ENCODE measurements around the gene TREX2.

TREX2 gene

GRCh38 chrX:153435845-153436244, 10.0 kb downstream of the TREX2 start:
- no peak for DNase-seq (ENCODE audit: low read depth in 1 of 2, low spot score in 1 of 2)

- no peak for DNase-seq (ENCODE audit: low read depth in 1 of 2, low spot score in 1 of 2)
Observed at GRCh38 chrX:153434801-153435200, 11.1 kb downstream of the TREX2 start.

- no peak for DNase-seq (ENCODE audit: low read depth in 1 of 2, low spot score in 1 of 2)
Observed at GRCh38 chrX:153433781-153434285, 12.0 kb downstream of the TREX2 start.

GRCh38 chrX:153433161-153433680, 12.6 kb downstream of the TREX2 start:
- no peak for DNase-seq (ENCODE audit: low read depth in 1 of 2, low spot score in 1 of 2)

GRCh38 chrX:153430796-153431195, 15.1 kb downstream of the TREX2 start:
- no peak for DNase-seq (ENCODE audit: low read depth in 1 of 2, low spot score in 1 of 2)

- no peak for DNase-seq (ENCODE audit: low read depth in 1 of 2, low spot score in 1 of 2)
Observed at GRCh38 chrX:153426204-153426603, 19.7 kb downstream of the TREX2 start.

DNA sequence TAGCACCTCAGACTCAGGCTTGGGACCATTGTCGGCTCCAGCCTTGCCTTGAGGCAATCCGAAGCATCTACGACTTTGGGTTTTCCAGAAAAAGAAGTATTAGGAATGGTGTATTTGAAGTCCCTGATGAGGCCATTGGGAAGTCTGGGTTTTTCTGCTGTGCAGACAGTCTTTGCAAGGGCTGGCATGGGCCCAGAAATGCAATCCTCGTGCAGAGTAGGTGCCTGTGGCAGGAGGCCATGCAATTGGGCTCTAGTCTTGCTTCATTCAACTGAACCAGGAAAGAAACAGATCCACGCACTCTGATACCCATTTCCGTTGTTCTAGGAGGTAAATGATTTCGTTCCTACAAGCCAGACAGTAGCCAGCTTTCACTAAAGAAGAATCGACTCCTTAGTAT, 22.2 kb downstream of the TREX2 start:
- DNase-seq (ENCODE audit: low read depth in 1 of 2, low spot score in 1 of 2) = no peak

DNA sequence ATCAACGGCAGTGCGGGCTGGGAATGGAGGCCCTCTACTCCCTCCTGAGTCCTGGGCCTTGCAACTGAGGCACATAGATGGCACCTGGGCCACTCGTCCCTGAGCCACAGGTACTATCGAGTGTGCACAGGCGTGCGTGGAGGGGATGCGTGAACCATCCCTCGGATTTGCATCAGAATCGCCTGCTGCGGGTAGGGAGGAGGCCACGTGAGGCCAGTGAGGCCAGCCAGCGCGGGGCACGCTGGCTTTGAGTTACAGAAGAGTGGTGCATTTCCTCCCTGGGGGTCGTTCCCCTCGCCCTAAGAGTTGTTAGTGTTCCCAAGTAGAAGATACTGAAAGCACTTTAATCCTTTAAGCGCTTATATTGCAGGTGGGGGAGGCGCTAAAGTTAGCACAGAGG, 24.0 kb downstream of the TREX2 start:
- no peak for DNase-seq (ENCODE audit: low read depth in 1 of 2, low spot score in 1 of 2)

DNA sequence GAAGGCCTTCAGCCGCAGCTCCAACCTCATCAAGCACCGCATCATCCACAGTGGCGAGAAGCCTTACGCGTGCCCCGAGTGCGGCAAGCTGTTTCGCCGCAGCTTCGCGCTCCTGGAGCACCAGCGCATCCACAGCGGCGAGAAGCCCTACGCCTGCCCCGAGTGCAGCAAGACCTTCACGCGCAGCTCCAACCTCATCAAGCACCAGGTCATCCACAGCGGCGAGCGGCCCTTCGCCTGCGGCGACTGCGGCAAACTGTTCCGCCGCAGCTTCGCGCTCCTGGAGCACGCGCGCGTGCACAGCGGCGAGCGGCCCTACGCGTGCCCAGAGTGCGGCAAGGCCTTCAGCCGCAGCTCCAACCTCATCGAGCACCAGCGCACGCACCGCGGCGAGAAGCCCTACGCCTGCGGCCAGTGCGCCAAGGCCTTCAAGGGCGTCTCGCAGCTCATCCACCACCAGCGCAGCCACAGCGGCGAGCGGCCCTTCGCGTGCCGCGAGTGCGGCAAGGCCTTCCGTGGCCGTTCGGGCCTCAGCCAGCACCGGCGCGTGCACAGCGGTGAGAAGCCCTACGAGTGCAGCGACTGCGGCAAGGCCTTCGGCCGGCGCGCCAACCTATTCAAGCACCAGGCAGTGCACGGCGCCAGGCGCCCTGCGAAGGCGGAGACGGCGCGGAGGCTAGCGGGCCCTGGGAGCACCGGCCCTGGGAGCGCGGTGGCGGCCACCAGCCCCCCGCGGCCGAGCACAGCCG, 24.8 kb downstream of the TREX2 start:
- DNase-seq (ENCODE audit: low read depth in 1 of 2, low spot score in 1 of 2) = no peak

GRCh38 chrX:153417637-153418036, 28.2 kb downstream of the TREX2 start:
- DNase-seq (ENCODE audit: low read depth in 1 of 2, low spot score in 1 of 2) = no peak

DNA sequence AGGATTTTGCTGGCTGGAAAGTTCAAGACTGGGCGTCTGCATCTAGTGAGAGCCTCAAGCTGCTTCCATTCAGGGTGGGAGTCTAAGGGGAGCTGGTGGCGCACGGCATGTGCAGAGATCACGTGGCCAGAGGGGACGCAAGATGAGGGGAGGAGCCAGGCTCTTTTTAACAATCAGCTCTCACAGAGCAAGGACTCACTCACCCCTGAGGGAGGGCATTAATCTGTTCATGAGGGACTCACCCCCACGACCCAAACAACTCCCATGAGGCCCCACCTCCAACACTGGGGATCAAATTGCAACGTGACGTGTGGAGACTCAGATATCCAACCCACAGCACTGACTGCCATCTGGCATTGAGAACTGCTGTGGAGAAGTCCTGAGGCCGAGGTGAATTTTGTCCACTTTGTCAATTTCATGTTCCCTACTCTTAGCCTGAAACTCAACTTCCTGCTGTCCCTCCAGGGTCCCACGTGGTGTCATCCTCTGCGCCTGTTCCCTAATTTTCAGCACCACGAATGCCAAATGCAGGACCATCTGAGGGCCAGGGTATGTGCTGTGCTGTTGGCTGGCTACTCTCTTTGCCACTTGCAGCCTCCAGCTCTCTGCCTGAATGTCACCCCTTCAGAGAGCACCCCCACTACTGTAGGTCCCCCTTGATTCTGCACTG, 28.9 kb downstream of the TREX2 start:
- no peak for DNase-seq (ENCODE audit: low read depth in 1 of 2, low spot score in 1 of 2)

DNA sequence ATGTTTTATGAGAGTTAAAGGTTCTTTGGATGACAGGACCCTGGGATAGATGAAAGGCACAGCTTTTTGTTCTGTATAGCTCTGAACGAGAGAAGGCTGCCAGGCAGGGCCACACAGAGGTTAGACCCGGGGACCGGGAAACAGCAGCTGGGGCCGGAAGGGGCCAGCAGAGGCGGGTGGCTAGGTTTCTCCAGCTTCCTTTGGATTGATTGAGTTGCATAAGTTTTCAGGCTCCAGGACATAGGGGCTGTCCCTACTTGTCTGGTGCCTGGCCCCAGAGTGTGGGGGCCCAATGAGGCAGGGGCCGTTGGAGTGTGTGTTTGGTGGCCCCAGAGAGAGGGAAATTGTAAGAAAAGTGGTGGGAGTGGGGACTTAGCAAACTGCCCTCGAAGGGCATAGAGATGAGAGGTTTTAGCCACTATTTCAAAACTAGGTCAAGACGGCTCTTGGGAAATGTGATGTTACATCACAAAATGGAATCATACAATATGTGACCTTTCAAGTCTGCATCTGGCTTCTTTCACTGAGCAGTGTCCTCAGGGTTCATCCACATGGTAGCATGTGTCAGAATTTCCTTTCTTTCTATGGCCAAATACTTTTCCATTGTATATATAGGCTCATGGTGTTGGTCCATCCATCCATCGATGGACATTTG, 30.9 kb downstream of the TREX2 start:
- DNase-seq (ENCODE audit: low read depth in 1 of 2, low spot score in 1 of 2) = no peak

DNA sequence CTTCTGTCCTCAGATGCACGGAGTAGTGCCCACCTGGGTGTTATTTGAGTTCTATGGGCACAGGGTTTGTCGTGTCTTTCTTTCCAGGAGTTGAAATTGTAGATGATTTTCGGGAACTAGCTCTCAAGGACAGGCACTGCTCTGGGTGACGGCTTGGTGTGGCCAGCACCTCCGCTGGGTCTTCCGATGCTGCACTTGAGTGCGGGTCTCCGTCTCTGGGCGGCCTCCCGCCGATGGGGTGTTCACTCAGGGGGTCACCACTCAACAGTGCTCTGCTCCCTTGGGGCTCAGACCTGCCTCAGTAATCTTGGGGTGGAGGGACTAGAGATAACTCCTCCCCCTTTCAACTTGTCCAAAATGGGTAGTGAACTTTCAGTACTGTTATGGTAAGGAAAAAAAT, 32.1 kb downstream of the TREX2 start:
- DNase-seq (ENCODE audit: low read depth in 1 of 2, low spot score in 1 of 2) = no peak

DNA sequence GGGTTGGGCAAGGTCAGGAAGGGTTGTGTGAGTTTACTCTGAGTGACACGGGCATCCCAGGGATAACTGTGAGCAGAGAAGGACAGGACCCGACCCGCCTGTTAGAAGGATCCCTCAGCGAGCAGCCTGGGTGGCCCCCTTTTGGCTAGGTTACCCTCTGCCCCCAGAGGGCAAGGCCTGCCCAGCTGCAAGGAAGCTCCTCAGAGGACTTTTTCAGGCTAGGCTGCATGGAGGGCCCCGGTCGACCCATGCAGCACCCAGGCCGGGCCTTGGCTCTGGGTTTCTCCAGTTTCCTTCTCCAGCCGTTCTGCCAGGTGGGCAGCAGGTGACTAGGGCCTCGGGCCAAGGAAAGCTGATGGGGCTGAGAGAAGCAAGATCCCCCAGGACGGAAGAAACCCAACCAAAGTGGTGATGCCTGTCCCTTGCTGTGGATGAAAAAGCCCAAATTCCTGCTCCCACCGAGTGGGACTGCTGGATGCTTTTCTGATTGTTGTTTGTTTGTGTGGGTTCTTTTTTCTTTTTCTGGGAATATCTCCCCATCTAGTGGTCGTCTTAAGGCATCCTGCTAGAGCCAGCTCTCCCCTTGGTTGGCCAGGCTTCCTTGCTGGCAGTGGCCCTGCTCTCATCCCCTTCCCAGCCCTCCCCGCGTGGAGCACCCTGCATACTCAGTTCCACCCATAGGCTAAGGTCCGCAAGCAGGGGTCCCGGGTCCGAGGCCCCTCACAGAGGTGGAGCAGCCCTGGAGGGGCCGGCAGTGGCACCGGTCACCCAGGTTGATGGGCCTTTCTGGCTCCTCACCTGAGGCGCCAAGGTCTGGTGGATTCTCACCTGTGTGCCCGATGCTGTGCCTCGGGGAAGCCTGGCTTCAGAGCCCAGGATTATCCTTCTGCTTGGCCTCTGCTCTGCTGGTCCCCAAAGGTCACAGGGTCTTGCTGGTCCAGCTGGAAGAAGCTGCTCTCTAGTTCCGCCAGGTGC, 32.8 kb downstream of the TREX2 start:
- DNase-seq (ENCODE audit: low read depth in 1 of 2, low spot score in 1 of 2) = no peak

DNA sequence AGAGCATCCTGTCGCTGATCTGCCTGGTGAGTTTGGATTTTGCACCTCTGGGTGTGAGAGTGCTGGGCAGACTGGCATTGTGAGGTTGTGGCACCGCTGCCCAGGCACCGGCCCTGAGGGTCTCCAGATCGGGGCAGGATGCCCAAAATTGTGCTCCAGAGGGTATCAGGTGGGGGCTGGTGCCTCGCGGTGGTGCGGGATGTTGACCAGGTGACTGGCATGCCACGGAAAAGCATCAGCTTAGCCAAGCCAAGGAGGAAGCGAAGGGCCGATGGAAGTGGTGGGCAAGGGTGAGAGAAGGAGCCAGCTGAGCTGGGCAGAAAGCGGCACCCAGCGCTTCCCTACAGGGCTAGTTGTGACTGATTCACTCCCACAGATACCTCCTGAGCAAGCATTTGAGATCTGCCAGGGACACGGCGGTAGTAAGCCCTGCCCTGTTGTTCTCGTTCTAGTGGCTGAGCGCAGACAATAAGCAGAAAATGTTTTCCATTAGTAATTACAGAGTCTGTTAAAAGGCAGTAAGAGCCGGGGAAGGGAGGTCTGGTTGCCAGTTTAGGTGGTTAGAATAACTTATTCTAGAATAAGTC, 33.8 kb downstream of the TREX2 start:
- no peak for DNase-seq (ENCODE audit: low read depth in 1 of 2, low spot score in 1 of 2)

DNA sequence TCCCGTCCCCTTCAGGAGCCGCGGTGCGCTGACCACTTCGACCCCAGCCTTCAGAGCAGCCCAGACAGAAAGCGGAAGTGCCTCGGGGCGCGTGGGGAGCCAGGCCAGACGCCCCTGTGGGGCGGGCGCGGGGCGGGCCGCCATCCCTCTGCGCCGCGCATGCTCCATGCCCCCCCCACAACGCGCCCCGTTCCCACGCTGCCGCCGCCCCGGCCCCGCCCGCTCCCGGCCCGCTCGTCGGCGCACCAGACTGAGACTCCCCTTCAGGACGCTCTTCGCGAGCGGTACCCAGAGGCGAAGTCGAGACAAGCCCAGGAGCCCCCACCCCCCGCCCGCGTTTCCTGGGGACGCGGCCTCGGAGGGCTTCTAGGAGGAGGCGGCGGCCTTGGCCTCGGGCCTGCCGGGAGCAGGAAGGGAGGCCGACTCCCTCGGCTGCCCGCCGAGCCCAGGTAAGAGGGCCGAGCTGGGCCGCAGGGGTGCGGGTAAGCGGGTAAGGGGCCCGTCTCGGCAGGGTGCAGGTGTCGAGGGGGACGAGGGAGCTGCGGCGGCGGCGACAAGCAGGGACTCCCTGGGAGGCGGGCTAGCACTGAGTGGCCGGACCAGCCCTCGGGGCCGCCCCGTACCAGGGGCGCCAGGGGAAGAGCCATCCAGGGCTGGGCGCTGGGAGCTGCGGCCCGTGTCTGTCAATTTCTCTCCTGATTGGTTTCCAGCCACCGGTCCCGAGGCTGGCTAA, 34.4 kb downstream of the TREX2 start, which contains the start of gene ZFP92:
ZFP92 (plus strand) TSS at position 218 of the 733 bp plus-strand sequence. CDS start 6,851 bp downstream, outside the sequence.
- DNase-seq (ENCODE audit: low read depth in 1 of 2, low spot score in 1 of 2) = peak in 1 of 2 donors; percentile 17

DNA sequence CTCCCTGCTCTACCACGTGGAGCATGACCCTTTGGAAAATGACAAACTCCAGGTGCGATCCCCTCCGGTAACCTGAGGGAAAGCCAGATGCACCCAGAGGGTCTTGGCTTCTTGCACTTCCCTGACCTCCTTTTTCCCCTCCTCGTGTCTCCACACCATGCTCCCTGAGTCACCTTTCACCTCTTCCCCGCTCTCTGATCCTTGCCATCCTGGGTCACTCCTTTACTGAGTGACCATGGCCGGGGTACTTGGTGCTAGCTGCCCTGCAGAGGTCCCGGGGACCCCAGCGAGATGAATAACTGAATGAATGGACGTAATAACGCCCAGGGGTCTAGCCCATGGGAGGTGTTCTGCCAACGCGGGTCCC, 35.0 kb downstream of the TREX2 start:
- DNase-seq (ENCODE audit: low read depth in 1 of 2, low spot score in 1 of 2) = no peak

DNA sequence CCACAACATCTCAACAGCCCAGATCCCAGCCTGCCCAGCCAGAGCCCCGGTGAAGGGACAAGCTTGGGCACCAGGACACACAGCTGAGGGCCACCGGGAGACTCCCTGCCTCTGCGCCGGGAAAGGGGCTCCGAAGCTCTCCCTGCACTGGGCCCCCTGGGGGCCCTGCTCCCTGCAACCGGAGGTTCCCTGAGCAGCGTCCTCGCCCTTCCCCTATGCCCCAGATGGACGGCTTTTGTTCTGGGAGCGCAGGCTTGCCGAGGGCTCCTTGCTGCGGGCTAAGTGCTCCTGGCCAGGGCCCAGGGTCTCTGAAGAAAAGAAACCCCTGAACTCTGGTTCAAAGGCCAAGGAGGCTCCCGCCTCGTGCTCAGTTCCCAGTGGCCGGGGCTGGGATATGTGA, 35.5 kb downstream of the TREX2 start:
- DNase-seq (ENCODE audit: low read depth in 1 of 2, low spot score in 1 of 2) = no peak

- no peak for DNase-seq (ENCODE audit: low read depth in 1 of 2, low spot score in 1 of 2)
Observed at GRCh38 chrX:153409414-153410101, 36.3 kb downstream of the TREX2 start.
